Loucy (cell line): ENCODE results near the gene CDCP2.
A peak's percentile ranks its signal among the peaks of the same experiment; 100 is the strongest.
"Not testable (repeated sequence)": the region's sequence is repeated elsewhere in the genome, so short reads cannot be mapped to it uniquely, and the experiment has no call there.

Source experiments
- H2AFZ ChIP-seq: fragments of 200-600 bp; sonication (generic); 2 replicates; pipeline ENCODE4 v1.6.0; 2016; ENCODE audit warnings: antibody characterized with exemption, mild to moderate bottlenecking, low read length, moderate library complexity
- H3F3A ChIP-seq: fragments of 200-600 bp; 2 replicates; pipeline ENCODE4 v1.6.0; 2016; ENCODE audit warnings: antibody characterized with exemption, low read depth, mild to moderate bottlenecking
- H3K27me3 ChIP-seq: fragments of 200-600 bp; sonication (generic); 2 replicates; pipeline ENCODE4 v1.6.1; 2014; ENCODE audit warnings: low read length, mild to moderate bottlenecking; ENCODE audit not compliant: insufficient read depth, poor library complexity, severe bottlenecking
- H3K36me3 ChIP-seq: fragments of 200-600 bp; sonication (generic); 2 replicates; pipeline ENCODE4 v1.6.1; 2016; ENCODE audit warnings: low read length; ENCODE audit not compliant: insufficient read depth
- H3K4me1 ChIP-seq: fragments of 200-600 bp; sonication (generic); 2 replicates; pipeline ENCODE4 v1.5.1; 2014; ENCODE audit warnings: low read length, mild to moderate bottlenecking; ENCODE audit not compliant: insufficient read depth, poor library complexity, severe bottlenecking
- H3K4me2 ChIP-seq: fragments of 200-600 bp; sonication (generic); 2 replicates; pipeline ENCODE4 v1.6.0; 2014; ENCODE audit warnings: antibody characterized with exemption, low read length, low read depth, mild to moderate bottlenecking; ENCODE audit not compliant: poor library complexity, severe bottlenecking
- H3K4me3 ChIP-seq: fragments of 200-600 bp; sonication (generic); 2 replicates; pipeline ENCODE4 v1.5.1; 2014; ENCODE audit warnings: low read length, mild to moderate bottlenecking, mixed read lengths; ENCODE audit not compliant: poor library complexity, severe bottlenecking
- H3K79me2 ChIP-seq: fragments of 200-600 bp; sonication (generic); 2 replicates; pipeline ENCODE4 v1.6.1; 2014; ENCODE audit warnings: low read length; ENCODE audit not compliant: insufficient read depth
- H3K9ac ChIP-seq: fragments of 200-600 bp; sonication (generic); 2 replicates; pipeline ENCODE4 v1.6.0; 2014; ENCODE audit warnings: mild to moderate bottlenecking, low read depth, low read length, moderate library complexity; ENCODE audit not compliant: poor library complexity, severe bottlenecking
- H3K9me2 ChIP-seq: fragments of 200-600 bp; sonication (generic); replicated peaks from 2 replicates; pipeline ENCODE4 v1.6.1; 2016; ENCODE audit warnings: low read depth, low read length, mixed read lengths
- H3K9me3 ChIP-seq: fragments of 200-600 bp; sonication (generic); 2 replicates; pipeline ENCODE4 v1.6.1; 2014; ENCODE audit warnings: mild to moderate bottlenecking, antibody characterized with exemption, low read length, low read depth; ENCODE audit not compliant: insufficient read depth
- H4K20me1 ChIP-seq: fragments of 200-600 bp; sonication (generic); 2 replicates; pipeline ENCODE4 v1.6.0; 2014; ENCODE audit warnings: antibody characterized with exemption, low read length, mild to moderate bottlenecking; ENCODE audit not compliant: insufficient read depth, poor library complexity, severe bottlenecking
- CTCF ChIP-seq: fragments of 200-600 bp; sonication (generic); conservative IDR thresholded peaks from 2 replicates; pipeline ENCODE4 v1.5.1; 2014; ENCODE audit warnings: mild to moderate bottlenecking, antibody characterized with exemption, low read length
- EZH2phosphoT487 ChIP-seq: fragments of 200-600 bp; IDR thresholded peaks from 2 replicates; pipeline ENCODE4 v1.6.1; 2018; ENCODE audit warnings: antibody characterized with exemption, mild to moderate bottlenecking, moderate library complexity, borderline replicate concordance

Gene CDCP2

GRCh38 chr1:54107131-54107530, 45.7 kb downstream of the CDCP2 start:
- Histone ChIP-seq H3K79me2 (no peaks in the 10 kb centered on the region), H3K9ac (no peak overlapping the region), H4K20me1 (no peaks in the 10 kb centered on the region), H2AFZ (no peak overlapping the region), H3K36me3 (no peaks in the 10 kb centered on the region), H3K4me3 (no peak overlapping the region), H3K27me3 (no peaks in the 10 kb centered on the region), H3K9me3 (no peaks in the 10 kb centered on the region), H3K4me2 (no peak overlapping the region), H3K9me2 (no peaks in the 10 kb centered on the region), H3F3A (no peaks in the 10 kb centered on the region), H3K4me1 (no peaks in the 10 kb centered on the region)
- TF ChIP-seq EZH2phosphoT487 (no peak), CTCF (peak; percentile 33; the same call in 1 of the 2 replicates)

- no peak overlapping the region for H2AFZ ChIP-seq
- TF ChIP-seq CTCF: no peak
- TF ChIP-seq EZH2phosphoT487: no peak
- no peaks in the 10 kb centered on the region for H3K36me3 ChIP-seq
- no peak overlapping the region for H3K9ac ChIP-seq
- no peak overlapping the region for H3K4me3 ChIP-seq
- H3K4me2 ChIP-seq: no peak overlapping the region
- H3K27me3 ChIP-seq: no peaks in the 10 kb centered on the region
- H3K4me1 ChIP-seq: no peaks in the 10 kb centered on the region
- no peaks in the 10 kb centered on the region for H3F3A ChIP-seq
- H4K20me1 ChIP-seq: no peaks in the 10 kb centered on the region
- no peaks in the 10 kb centered on the region for H3K9me3 ChIP-seq
- H3K79me2 ChIP-seq: no peaks in the 10 kb centered on the region
- H3K9me2 ChIP-seq: no peaks in the 10 kb centered on the region
Measured at GRCh38 chr1:54105736-54106269, 47.0 kb downstream of the CDCP2 start.

GRCh38 chr1:54105080-54105479, 47.7 kb downstream of the CDCP2 start:
- Histone ChIP-seq H3K4me2 (no peak overlapping the region), H3K9me2 (no peaks in the 10 kb centered on the region), H3K9me3 (no peaks in the 10 kb centered on the region), H3K27me3 (no peaks in the 10 kb centered on the region), H3K4me3 (no peak overlapping the region), H3K79me2 (no peaks in the 10 kb centered on the region), H3K36me3 (no peaks in the 10 kb centered on the region), H3K4me1 (no peaks in the 10 kb centered on the region), H3K9ac (no peak overlapping the region), H4K20me1 (no peaks in the 10 kb centered on the region), H2AFZ (no peak overlapping the region), H3F3A (no peaks in the 10 kb centered on the region)
- TF ChIP-seq EZH2phosphoT487 (no peak), CTCF (no peak)

GRCh38 chr1:54104613-54105012, 48.2 kb downstream of the CDCP2 start:
- not testable (repeated sequence) for H3K4me2 ChIP-seq, H4K20me1 ChIP-seq, H3K79me2 ChIP-seq, H3K27me3 ChIP-seq, H3F3A ChIP-seq, H3K9me2 ChIP-seq, H3K4me1 ChIP-seq, H2AFZ ChIP-seq, H3K9me3 ChIP-seq, H3K9ac ChIP-seq, H3K36me3 ChIP-seq, H3K4me3 ChIP-seq
